PFSK-1 (cell line): ENCODE data around the gene SNCAIP.

Experiments used
- POLR2AphosphoS5 ChIP-seq: IDR thresholded peaks from 2 replicates; pipeline ENCODE4 v1.6.1; 2012; ENCODE audit warnings: low read depth, mild to moderate bottlenecking, control low read depth, low read length, moderate library complexity
- SIN3A ChIP-seq: IDR thresholded peaks from 2 replicates; pipeline ENCODE4 v1.6.1; 2012; ENCODE audit warnings: mild to moderate bottlenecking, low read length, moderate library complexity, borderline replicate concordance; ENCODE audit not compliant: insufficient read depth
- TAF1 ChIP-seq: IDR thresholded peaks from 2 replicates; pipeline ENCODE4 v1.6.1; 2012; ENCODE audit warnings: low read length, control low read depth, borderline replicate concordance; ENCODE audit not compliant: insufficient read depth
- TF ChIP-seq, protein P1 (sequence below), 2 experiments: IDR thresholded peaks; 2 replicates each; pipeline versions ENCODE4 v1.6.1 to v1.8.0; 2011 to 2012; ENCODE audit warnings: low read depth in 2 of 2, low read length in 2 of 2, control low read depth in 1 of 2, inconsistent platforms in 1 of 2, mild to moderate bottlenecking in 1 of 2, moderate library complexity in 1 of 2; ENCODE audit not compliant: insufficient read depth in 1 of 2

DNA sequence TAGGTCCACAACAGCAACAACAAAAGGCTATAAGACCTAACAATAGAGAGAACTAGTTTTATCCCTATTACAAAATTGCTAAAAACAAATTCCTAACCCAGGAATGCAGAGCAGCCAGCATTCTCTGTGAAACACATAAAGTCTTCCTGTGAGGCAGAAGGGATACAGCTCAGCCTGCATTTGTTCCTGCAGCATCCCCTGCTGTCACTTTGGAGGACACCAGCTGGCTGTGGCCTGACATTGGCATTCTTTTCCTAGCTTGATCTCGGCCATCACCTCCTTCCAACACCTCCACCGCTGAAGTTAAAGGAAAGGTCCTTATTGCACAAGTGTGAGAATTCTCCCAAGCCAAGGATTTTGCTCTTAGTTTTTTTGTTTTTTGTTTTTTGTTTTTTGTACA is 186.1 kb downstream of the SNCAIP start:
- no peak for TF ChIP-seq POLR2AphosphoS5
- no peak for TF ChIP-seq SIN3A
- TF ChIP-seq TAF1: no peak
- TF ChIP-seq, protein P1, sequence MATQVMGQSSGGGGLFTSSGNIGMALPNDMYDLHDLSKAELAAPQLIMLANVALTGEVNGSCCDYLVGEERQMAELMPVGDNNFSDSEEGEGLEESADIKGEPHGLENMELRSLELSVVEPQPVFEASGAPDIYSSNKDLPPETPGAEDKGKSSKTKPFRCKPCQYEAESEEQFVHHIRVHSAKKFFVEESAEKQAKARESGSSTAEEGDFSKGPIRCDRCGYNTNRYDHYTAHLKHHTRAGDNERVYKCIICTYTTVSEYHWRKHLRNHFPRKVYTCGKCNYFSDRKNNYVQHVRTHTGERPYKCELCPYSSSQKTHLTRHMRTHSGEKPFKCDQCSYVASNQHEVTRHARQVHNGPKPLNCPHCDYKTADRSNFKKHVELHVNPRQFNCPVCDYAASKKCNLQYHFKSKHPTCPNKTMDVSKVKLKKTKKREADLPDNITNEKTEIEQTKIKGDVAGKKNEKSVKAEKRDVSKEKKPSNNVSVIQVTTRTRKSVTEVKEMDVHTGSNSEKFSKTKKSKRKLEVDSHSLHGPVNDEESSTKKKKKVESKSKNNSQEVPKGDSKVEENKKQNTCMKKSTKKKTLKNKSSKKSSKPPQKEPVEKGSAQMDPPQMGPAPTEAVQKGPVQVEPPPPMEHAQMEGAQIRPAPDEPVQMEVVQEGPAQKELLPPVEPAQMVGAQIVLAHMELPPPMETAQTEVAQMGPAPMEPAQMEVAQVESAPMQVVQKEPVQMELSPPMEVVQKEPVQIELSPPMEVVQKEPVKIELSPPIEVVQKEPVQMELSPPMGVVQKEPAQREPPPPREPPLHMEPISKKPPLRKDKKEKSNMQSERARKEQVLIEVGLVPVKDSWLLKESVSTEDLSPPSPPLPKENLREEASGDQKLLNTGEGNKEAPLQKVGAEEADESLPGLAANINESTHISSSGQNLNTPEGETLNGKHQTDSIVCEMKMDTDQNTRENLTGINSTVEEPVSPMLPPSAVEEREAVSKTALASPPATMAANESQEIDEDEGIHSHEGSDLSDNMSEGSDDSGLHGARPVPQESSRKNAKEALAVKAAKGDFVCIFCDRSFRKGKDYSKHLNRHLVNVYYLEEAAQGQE (IDR thresholded peaks at IDR 0.05; ENCODE audit: insufficient read depth in 1 of 2, low read depth in 2 of 2, low read length in 2 of 2): no peak
